NCI-H2196 (cell line): Measurements from ENCODE around the gene CLBA1.
"Not testable (repeated sequence)": the region's sequence is repeated elsewhere in the genome, so short reads cannot be mapped to it uniquely, and the experiment has no call there.

Source experiments
- DNase-seq: peaks from one replicate; lab custom pipeline; 2025; ENCODE audit not compliant: unreplicated experiment; lab: John Stamatoyannopoulos, UW

Gene CLBA1

DNA sequence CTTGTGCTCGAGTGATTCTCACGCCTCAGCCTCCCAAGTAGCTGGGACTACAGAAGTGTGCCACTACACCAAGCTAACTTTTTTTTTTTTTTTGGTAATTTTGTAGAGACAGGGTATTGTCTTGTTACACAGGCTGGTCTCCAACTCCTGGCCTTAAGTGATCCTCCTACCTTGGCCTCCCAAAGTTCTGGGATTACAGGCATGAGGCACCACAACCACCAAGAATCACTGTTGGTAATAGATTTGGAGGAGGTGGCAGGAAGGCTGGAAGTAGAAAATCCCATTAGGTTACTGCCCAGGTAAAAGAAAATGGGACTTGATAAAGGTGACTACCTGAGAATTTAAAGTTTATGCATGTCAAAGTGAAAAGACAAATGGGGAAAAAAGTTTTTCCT, 36.7 kb downstream of the CLBA1 start:
- DNase-seq, result no peak

GRCh38 chr14:105023144-105023543, 37.6 kb downstream of the CLBA1 start:
- no peak for DNase-seq

- DNase-seq, result no peak
Observed at GRCh38 chr14:105023791-105024480, 38.3 kb downstream of the CLBA1 start.

GRCh38 chr14:105025429-105025828, 39.8 kb downstream of the CLBA1 start:
- DNase-seq, result no peak

- no peak for DNase-seq
Observed at GRCh38 chr14:105026033-105026785, 40.6 kb downstream of the CLBA1 start.

GRCh38 chr14:105026802-105027563, 41.4 kb downstream of the CLBA1 start:
- DNase-seq, result no peak

GRCh38 chr14:105027718-105028117, 42.1 kb downstream of the CLBA1 start:
- not testable (repeated sequence) for DNase-seq

GRCh38 chr14:105028251-105028927, 42.8 kb downstream of the CLBA1 start:
- DNase-seq, result no peak

GRCh38 chr14:105029402-105029801, 43.8 kb downstream of the CLBA1 start:
- DNase-seq, result no peak

GRCh38 chr14:105030194-105030593, 44.6 kb downstream of the CLBA1 start:
- no peak for DNase-seq

DNA sequence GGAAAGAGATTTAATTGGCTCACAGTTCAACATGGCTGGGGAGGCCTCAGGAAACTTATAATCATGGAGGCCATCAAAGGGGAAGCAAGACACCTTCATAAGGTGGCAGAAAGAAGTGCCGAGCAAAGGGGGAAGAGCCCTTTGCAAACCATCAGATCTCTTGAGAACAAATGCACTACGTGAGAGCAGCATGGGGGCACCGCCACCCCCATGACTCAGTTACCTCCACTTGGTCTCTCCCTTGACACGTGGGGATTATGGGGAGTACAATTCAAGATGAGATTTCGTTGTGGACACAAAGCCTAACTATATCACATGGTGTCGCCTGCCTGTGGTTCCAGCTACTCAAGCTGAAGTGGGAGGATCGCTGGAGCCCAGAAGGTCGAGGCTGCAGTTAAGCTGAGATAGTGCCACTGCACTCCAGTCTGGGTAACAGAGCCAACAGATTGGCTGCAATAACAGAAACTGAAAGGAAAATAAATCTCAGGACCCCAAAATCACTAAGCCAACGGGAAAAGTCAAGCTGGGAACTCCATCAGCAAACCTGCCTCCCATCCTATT, 45.3 kb downstream of the CLBA1 start:
- DNase-seq, result no peak

DNA sequence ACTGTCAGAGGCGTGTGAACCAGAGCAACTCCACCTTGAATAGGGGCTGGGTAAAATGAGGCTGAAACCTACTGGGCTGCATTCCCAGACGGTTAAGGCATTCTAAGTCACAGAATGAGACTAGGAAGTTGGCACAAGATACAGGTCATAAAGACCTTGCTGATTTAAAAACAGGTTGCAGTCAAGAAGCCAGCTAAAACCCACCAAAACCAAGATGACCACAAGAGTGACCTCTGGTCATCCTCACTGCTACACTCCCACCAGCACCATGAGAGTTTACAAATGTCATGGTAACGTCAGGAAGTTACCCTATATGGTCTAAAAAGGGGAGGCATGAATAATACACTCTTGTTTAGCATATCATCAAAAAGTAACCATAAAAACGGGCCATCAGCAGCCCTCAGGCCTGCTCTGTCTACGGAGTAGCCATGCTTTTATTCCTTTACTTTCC, 46.9 kb downstream of the CLBA1 start:
- peak; percentile 9 for DNase-seq

DNA sequence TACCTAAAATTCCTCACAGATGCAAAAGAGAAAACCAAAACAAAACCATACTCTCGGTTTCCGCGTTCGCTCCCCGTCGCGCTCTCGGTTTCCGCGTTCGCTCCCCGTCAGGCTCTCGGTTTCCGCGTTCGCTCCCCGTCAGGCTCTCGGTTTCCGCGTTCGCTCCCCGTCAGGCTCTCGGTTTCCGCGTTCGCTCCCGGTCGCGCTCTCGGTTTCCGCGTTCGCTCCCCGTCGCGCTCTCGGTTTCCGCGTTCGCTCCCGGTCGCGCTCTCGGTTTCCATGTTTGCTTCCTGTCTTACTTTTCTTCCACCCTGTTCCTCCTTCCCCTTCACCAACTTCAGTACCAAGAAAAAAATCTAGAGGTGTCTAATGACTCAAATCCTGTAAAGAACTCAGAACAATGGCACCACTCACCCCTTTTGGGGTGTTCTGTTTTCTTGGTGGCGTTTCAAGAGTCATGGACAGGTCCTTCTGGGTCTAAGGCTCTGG, 47.9 kb downstream of the CLBA1 start:
- DNase-seq, result not testable (repeated sequence)

DNA sequence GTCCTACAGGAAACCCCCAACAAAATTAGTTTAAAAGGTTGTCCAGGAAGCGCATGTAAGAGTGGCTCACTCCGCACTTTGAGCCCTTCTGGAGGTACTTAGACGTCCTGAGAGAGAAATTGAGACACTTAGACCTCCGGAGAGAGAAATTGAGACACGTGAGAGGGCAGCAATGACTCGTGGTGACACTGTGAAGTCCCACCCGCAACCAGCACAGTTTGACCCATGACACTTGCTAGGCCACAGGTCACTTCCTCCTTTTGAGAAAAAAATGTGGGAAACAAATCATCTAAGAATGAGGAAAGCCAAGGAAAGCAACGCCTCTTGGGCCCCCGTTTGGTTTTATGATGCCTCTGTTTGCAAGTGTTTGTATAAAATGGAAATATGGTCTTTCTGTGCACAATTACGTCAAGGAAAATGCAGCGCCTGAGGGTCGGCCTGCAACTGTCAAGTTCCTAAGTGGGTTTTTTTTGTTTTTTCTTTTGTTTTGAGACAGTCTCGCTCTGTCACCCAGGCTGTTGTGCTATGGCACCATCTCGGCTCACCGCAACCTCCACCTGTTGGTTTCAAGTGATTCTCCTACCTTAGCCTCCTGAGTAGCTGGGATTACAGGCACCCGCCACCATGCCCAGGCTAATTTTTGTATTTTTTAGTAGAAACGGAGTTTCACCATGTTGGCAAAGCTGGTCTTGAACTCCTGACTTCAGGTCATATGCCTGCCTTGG, 48.9 kb downstream of the CLBA1 start:
- no peak for DNase-seq

DNA sequence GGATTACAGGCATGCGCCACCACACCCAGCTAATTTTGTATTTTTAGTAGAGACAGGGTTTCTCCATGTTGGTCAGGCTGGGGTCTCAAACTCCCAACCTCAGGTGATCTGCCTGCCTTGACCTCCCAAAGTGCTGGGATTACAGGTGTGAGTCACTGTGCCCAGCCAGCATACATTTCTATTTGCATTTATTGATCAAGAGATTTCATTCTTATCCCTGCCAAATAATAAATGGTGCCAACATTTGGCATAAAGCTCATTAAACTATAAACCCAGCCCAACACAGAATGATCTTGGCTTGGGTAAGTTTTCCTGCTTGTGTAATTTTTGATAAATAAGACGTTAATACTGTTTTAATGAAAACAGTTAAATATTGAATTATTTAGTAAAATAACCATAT, 50.0 kb downstream of the CLBA1 start:
- not testable (repeated sequence) for DNase-seq

DNA sequence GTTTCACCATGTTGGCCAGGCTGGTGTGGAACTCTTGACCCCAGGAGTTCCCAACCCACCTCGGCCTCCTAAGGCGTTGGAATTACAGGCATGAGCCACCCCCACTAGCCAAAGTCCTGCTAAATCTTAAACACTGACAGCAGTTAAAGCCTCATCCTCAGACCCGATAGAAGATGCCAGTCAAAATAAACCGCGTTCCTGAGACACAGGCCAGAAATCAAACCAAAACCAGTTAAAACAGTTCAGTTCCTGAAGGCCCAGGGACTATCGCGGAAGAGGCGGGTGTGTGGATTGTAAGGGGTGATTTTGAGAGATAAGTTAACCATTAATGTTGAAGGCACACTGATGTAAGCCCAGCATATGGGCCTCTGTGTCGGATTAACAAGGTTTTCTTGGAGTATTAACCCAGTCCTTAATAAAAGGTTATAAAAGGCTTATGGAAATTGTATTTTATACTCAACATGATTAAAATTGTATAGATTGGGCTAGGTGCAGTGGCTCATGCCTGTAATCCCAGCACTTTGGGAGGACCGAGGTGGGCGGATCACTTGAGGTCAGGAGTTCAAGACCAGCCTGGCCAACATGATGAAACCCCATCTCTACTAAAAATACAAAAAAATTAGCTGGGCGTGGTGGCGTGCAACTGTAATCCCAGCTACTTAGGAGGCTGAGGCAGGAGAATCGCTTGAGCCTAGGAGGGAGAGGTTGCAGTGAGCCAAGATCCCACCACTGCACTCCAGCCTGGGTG, 54.0 kb downstream of the CLBA1 start:
- no peak for DNase-seq

GRCh38 chr14:105041841-105042765, 56.5 kb downstream of the CLBA1 start:
- no peak for DNase-seq

- DNase-seq, result no peak
Observed at GRCh38 chr14:105042813-105043212, 57.2 kb downstream of the CLBA1 start.
